Body of pancreas (tissue), 4 donors: ENCODE results near the gene FAM193A. TPM values are rescaled to one million over a fixed set of nuclear protein-coding genes. Genes with fewer than 3 reads are reported as not detected.

Source experiments
- ATAC-seq: fragments of 150-250 bp; one replicate; pipeline ENCODE4 v1.9.1; 2016
- DNase-seq, 4 donors: peaks; one replicate each; pipeline ENCODE4 v3.0.0-alpha.2; 2019
- H3K27ac ChIP-seq, 4 donors: fragments of 200-600 bp; sonication (generic); 1 replicate in 3 of 4; 2 replicates in 1 of 4; pipeline versions ENCODE4 v1.5.1 to v1.6.1; 2016 to 2019; ENCODE audit warnings: mild to moderate bottlenecking in 1 of 4, mixed read lengths in 1 of 4, moderate library complexity in 1 of 4
- H3K27me3 ChIP-seq, 2 donors: fragments of 200-600 bp; sonication (generic); one replicate each; pipeline ENCODE4 v1.6.0; 2016; ENCODE audit warnings: mild to moderate bottlenecking in 1 of 2
- H3K36me3 ChIP-seq, 2 donors: fragments of 200-600 bp; sonication (generic); replicated peaks in 1 of 2; 2 replicates each; pipeline ENCODE4 v1.5.1; 2016; ENCODE audit warnings: low read depth in 2 of 2; ENCODE audit not compliant: insufficient read depth in 1 of 2
- H3K4me1 ChIP-seq: fragments of 200-600 bp; sonication (generic); one replicate; pipeline ENCODE4 v1.6.0; 2016
- H3K4me3 ChIP-seq, 2 donors: fragments of 200-600 bp; sonication (generic); 1 replicate in 1 of 2; 2 replicates in 1 of 2; pipeline ENCODE4 v1.5.1; 2016 to 2019
- H3K9me3 ChIP-seq, 3 donors: fragments of 200-600 bp; sonication (generic); 1 replicate in 2 of 3; 2 replicates in 1 of 3; pipeline ENCODE4 v1.5.1; 2016
- CTCF ChIP-seq, 7 experiments: fragments of 450-650 bp in 4 of 7; fragments of 200-600 bp in 3 of 7; sonication (generic) in 3 of 7; IDR thresholded peaks; one replicate each; pipeline ENCODE4 v1.5.1; 2016 to 2019; ENCODE audit warnings: antibody characterized with exemption in 7 of 7
- POLR2A ChIP-seq, 3 donors: fragments of 450-650 bp; IDR thresholded peaks; one replicate each; pipeline ENCODE4 v1.6.1; 2016; ENCODE audit warnings: antibody characterized with exemption in 3 of 3, mild to moderate bottlenecking in 2 of 3
- WGBS, 2 donors: methylation state at CpG; one replicate each; pipeline ENCODE4 v1.1.5; 2017; 5-methylcytosine and 5-hydroxymethylcytosine counted together
- intact Hi-C: fragments of 100-400 bp; cut with DNase I; formaldehyde crosslinking; loops from one replicate; pipeline ENCODE4 v1.15.1; 2023
- total RNA-seq, 2 donors: library from RNA; depleted of rRNA; stranded (reverse); fragments of >200 nt; gene quantifications; one replicate each; pipeline ENCODE4 v1.1.0, GENCODE V29; 2016

FAM193A gene
- total RNA-seq, 2 donors from 2014 or later: 14.8 to 22.7 TPM

DNA sequence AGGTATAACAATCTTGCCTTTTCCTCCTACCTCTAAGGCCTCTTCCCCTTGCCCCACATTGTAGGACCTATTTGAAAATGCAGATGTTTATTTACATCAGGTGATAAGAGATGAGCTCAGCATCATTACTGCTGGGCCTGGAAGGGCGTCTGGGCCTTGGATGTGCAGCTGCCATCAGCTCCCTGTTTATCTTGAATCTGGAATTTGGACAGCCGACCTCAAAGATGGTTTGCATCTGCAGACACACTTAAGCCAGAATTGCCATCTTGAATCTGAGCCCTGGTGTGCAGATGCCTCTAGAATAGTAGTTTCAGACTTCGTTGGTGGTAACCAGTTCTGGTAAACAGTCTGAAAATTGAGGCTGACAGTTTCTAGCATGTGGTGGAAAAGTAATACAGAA lies 59.0 kb downstream of the FAM193A start:
- H3K9me3 ChIP-seq: no peaks in the 10 kb centered on the region
- peaks cover 50% of the 10 kb centered on the region for H3K4me1 ChIP-seq
- H3K27ac ChIP-seq: no peak overlapping the region
- H3K36me3 ChIP-seq: no peaks in the 10 kb centered on the region
- H3K4me3 ChIP-seq: no peak overlapping the region
- intact Hi-C loops: no loop called here
- TF ChIP-seq POLR2A (IDR thresholded peaks at IDR 0.05): no peak
- TF ChIP-seq CTCF (IDR thresholded peaks at IDR 0.05): no peak
- DNase-seq: no peak
- 49 to 63% methylated on average over 3 of the region's 3 CpGs for WGBS, 2 donors
- no peaks in the 10 kb centered on the region for H3K27me3 ChIP-seq
- ATAC-seq: no peak

- Histone ChIP-seq H3K27ac (no peak overlapping the region), H3K4me1 (peaks cover 44% of the 10 kb centered on the region), H3K36me3 (no peaks in the 10 kb centered on the region), H3K9me3 (no peaks in the 10 kb centered on the region), H3K27me3 (no peaks in the 10 kb centered on the region), H3K4me3 (no peak overlapping the region)
- no peak for ATAC-seq
- WGBS, 2 donors: 89 to 90% methylated on average over 10 of the region's 11 CpGs
- TF ChIP-seq CTCF (IDR thresholded peaks at IDR 0.05) (no peak), POLR2A (IDR thresholded peaks at IDR 0.05) (no peak)
- no peak for DNase-seq
- intact Hi-C loops: no loop called here
Measured at GRCh38 chr4:2595952-2596552, 59.6 kb downstream of the FAM193A start.

DNA sequence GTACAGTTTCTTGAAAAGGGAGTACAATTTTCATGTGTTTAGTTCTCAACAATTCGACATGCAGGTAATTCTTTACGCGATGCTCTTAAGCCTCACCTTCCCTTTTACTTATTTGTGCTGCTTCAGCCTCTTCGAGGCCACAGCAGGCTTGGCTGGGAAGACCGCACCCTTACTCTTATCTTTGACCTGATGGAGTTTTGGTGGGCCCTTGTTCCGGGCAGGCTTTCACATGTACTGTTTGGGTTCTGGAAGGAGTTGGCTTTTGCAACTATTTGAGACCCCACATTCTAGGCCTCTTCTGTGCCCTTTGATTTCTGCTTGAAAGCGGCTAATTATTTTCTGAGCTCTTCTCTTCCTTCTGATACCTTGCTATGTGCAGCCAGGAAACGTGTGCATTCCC lies 60.2 kb downstream of the FAM193A start:
- Histone ChIP-seq H3K4me1 (peaks cover 39% of the 10 kb centered on the region), H3K27me3 (no peaks in the 10 kb centered on the region), H3K36me3 (no peaks in the 10 kb centered on the region), H3K4me3 (no peak overlapping the region), H3K9me3 (no peaks in the 10 kb centered on the region), H3K27ac (no peak overlapping the region)
- DNase-seq (no peak), ATAC-seq (no peak)
- TF ChIP-seq CTCF (IDR thresholded peaks at IDR 0.05): no peak
- TF ChIP-seq POLR2A (IDR thresholded peaks at IDR 0.05): no peak
- 86 to 89% methylated on average over 8 of the region's 8 CpGs for WGBS, 2 donors
- intact Hi-C loops: no loop called here

DNA sequence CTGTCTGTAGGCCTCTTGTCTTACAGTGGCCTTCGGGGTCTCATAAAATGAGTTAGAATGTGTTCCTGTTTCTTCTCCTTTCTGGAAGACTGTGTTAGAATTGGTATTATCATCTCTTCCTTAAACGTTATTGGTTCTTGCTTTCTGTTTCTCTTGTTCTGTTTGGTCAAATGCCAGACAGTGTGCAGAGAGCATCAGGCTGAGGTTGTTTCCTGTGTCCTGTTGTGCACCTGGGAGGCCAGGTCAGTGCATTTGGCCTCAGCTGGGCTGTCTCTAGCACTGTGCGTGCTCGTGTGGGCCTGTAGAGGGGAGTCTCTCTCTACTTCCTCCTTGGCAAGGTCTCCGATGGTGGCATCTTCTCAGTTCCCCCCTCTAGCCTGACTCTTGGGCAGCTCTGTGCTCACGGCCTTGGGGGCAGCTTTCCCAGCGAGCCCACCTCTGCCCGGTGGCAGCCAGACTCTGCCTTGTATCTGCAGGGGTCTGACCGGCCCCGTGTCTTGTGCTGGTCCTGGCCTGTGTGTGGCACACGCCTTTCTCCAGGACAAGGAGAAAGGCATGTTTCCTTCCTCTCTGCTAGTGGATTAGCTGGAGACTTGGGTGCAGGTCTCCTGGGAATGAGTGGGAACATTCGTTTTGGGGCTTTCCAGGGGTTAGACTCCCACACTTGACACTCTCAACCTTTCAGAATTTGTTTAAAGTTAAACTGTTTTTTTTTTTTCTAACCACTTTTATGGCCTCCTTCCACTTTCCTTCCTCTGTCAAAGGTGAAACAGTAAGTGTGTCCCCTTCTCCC lies 62.3 kb downstream of the FAM193A start:
- intact Hi-C loops: no loop called here
- peak in 1 of 4 donors; percentile 23 for DNase-seq
- Histone ChIP-seq H3K4me1 (peaks cover 28% of the 10 kb centered on the region), H3K27me3 (no peaks in the 10 kb centered on the region), H3K36me3 (no peaks in the 10 kb centered on the region), H3K27ac (peak overlapping the region in 2 of 4 donors; percentile 22 to 27), H3K9me3 (no peaks in the 10 kb centered on the region), H3K4me3 (no peak overlapping the region)
- TF ChIP-seq POLR2A (IDR thresholded peaks at IDR 0.05): no peak
- TF ChIP-seq CTCF (IDR thresholded peaks at IDR 0.05): peak in 1 of 7 experiments; percentile 7
- WGBS, 2 donors: 53 to 71% methylated on average over 9 to 11 of the region's 12 CpGs
- ATAC-seq: peak; percentile 33
